GM18861 (cell line): Measurements from ENCODE around the gene PROX2.

Experiments used
- ATAC-seq: cut with Tn5 transposase; IDR thresholded peaks from one replicate; pipeline ENCODE4 v1.9.1; 2021; ENCODE audit not compliant: unreplicated experiment

PROX2 gene

DNA sequence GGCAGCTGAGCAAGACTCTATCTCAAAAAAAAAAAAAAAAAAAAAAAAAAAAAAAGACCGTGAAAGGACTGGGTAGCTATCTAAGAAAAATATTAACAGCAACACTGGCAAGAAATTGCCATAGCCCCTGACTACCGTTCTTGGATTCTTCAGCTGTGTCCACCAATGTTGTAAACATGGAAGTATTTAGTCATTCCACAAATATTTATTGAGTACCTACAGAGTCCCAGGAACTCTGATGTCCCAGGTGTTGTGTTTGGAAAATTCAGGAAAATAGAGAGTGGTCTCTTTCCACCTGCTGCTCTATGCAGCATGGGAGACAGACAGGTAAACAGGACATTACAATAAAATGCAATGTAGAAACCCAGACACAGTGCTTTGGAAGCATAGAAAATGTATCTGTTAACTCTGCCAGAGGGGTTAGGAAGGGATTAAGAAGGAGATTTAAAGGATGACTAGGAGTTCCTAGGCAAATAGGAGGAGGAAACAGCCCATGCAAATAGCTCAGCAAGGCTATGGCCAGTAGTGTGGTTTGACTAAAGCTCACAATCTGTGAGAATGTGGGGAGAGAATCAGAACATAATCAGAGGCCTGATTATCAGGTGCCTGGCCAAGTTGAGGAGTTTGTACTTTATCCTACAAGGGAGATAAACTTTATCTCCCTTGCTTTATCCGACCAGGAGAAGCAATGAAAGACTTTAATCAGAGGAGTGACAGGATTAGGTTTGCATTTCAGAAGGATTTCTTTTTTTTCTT, 3.7 kb upstream of the PROX2 start:
- no peak for ATAC-seq

GRCh38 chr14:74875204-74875603, 741 bp downstream of the PROX2 start:
- ATAC-seq, result no peak

DNA sequence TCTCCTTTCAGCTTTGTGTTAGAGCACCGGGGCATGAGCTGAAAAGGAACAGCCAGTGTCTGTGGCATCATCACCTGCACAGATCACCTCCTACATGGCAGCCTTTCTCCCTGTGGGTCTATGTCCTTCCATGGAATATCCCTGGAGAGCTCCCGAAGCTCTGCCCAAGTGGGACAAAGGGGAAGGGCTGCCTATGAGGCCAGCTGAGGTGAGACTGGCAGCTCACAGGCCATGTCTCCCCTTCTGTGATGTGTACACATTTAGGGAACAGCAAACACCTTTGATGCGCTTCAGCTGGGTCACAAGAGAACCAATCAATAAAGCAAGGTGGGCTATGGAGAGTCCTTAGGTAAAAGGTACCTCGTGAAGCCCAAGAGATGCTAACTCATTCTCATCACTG, 4.1 kb downstream of the PROX2 start:
- no peak for ATAC-seq

DNA sequence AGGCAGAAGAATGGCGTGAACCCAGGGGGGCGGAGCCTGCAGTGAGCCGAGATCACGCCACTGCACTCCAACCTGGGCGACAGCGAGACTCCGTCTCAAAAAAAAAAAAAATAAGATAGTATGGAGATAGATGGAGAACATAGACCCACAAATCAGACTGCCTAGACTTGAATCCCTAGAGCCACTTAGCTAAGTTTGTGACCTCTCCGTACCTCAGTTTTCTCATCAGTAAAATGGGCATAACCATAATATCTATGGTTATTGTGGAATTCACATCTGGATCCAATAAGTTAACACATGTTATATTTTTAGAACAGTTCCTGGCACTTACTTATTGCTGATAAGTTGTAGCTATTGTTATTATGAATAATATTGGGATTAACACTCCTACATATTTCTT, 7.2 kb downstream of the PROX2 start:
- ATAC-seq, result no peak

- no peak for ATAC-seq
Observed at GRCh38 chr14:74867673-74868072, 8.3 kb downstream of the PROX2 start.

DNA sequence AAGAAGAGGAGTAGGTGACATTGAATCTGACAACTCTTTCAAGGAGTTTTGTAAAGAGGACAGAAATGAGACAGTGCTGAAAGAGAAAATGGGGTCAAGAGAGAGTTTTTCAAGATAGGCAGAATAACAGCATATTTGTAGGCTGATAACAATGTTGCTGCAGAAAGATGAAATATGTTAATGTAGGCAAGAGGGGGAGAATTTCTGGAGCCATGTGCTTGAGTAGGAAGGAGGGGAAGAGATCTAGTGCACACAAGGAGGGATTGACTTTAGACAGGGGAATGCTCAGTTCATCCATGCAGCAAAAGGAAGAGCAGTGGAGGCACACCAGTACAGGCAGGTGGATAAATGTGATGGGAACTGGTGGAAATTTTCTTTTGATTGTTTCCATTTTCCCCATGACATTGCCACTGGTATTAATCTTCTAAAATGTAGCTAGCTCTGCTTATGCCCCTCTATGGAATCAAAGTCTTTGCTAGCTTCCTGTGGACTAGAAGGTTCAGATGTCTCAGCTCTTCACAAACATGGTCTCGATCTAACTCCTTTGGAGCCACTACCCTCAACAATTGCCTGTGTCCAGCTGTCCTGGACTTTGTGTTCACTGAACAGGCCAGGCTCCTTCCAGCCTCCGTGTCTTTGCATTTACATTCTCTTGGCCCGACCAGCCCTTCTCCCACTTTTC, 9.1 kb downstream of the PROX2 start:
- ATAC-seq, result no peak

GRCh38 chr14:74865156-74865555, 10.8 kb downstream of the PROX2 start:
- no peak for ATAC-seq

DNA sequence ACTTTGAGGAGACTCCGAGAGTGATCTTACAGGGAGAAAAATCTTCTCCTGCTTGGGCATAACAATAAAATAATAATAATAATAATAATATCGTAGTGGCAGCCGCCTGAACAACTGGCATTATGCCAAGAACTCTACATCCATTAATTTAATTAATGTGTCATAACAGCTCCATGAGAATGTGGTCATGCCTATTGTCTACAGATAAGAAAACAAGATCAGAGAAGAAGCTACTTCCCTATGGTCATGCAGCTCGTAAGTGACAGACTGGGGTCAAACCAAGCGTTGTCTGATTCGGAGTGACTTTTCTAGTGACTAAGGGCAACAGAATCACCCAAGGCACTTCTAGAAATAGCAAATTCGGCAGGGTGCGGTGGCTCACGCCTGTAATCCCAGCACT, 11.7 kb downstream of the PROX2 start:
- ATAC-seq, result no peak

GRCh38 chr14:74863274-74863673, 12.7 kb downstream of the PROX2 start:
- no peak for ATAC-seq

- no peak for ATAC-seq
Observed at GRCh38 chr14:74861734-74862090, 14.2 kb downstream of the PROX2 start.

- ATAC-seq, result no peak
Observed at GRCh38 chr14:74860899-74861733, 14.8 kb downstream of the PROX2 start.

GRCh38 chr14:74859757-74860552, 16.0 kb downstream of the PROX2 start:
- no peak for ATAC-seq

- ATAC-seq, result no peak
Observed at GRCh38 chr14:74858022-74858421, 17.9 kb downstream of the PROX2 start.

DNA sequence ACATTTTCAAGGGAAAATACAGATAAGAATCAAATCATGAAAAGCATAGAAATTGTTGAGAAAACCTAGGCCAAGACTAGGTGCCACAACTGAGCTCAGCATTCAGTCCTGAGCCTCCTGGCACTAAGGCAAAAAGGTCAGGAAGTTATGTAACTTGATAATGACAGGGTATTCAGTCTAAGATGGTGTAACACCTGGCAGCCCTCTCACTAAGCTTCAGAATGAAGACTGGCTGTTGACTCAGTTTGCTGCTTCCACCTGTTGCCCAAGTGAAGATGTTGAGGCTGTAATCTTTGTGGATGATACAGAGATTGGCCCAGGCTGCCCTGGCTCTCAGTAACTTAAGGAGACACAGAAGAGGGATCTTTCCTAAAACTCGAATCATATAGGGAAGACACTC, 19.6 kb downstream of the PROX2 start:
- ATAC-seq, result no peak

- no peak for ATAC-seq
Observed at GRCh38 chr14:74855945-74856344, 20.0 kb downstream of the PROX2 start.

GRCh38 chr14:74855021-74855420, 20.9 kb downstream of the PROX2 start:
- no peak for ATAC-seq

DNA sequence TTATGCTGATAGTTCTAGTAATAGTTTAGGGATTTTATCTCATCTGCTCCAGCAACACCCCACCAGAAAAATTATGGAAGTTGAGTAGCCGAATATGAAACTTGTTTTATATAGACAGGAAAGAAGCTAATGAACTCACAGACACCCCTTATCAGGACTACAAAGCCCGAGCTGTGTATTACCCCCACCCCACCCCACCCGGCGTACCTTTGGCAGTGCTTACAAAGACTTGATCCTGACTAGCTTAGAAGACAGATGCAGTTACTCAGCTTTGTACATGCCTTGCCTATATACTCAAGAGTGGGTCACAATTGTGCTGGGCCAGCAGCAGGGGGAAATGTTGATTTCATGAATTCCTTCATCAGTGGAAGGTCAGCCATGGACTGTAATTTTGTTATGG, 22.4 kb downstream of the PROX2 start:
- no peak for ATAC-seq

GRCh38 chr14:74852922-74853530, 22.9 kb downstream of the PROX2 start:
- ATAC-seq, result no peak

DNA sequence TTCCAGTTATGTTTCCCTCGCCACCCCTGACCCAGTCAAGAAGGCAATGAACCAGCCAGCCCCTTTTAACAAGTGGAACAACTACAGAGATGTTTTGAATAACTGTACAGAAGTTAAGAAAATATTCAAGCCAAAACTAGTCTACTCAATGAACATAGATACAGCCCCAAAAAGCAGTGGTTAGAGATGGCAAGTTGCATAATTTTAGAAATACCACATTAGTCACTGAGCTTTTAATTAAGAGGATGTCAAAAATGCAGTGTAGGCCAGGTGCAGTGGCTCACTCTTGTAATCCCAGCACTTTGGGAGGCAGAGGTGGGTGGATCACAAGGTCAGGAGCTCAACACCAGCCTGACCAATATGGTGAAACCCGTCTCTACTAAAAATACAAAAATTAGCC, 27.2 kb downstream of the PROX2 start:
- no peak for ATAC-seq

DNA sequence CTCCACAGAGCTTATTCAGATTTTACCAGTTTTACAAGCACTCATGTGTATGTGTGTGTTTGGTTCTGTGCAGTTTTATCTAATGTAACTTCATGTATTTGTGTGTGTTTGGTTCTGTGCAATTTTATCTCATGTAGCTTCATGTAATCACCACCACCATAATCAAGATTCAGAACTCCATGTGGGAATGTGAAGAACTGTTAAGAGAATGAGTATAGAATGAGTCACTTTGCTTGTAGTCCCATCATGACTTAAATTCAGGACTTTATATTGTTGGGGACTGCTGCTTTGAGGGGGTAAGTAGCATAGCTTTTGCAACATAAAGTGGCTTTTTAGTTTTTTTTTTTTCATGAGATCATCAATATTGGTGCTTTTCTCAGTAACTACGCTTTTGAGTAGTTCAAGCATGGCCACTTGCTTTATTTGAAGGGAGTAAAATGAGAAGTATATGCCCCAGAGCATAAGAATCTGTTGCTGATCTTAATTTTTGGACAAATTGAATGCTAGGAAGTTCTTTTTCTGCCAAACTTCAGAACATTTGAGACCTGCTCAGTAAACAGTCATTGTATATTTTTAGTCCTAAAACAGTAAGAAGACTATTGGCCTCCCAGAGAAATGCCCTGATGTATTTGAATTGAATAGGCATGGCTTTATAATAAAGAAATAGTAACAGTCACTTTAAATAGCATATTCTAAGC, 28.8 kb downstream of the PROX2 start:
- ATAC-seq, result no peak
